Measurements from ENCODE around the gene TMEM242.

TMEM242 gene

DNA sequence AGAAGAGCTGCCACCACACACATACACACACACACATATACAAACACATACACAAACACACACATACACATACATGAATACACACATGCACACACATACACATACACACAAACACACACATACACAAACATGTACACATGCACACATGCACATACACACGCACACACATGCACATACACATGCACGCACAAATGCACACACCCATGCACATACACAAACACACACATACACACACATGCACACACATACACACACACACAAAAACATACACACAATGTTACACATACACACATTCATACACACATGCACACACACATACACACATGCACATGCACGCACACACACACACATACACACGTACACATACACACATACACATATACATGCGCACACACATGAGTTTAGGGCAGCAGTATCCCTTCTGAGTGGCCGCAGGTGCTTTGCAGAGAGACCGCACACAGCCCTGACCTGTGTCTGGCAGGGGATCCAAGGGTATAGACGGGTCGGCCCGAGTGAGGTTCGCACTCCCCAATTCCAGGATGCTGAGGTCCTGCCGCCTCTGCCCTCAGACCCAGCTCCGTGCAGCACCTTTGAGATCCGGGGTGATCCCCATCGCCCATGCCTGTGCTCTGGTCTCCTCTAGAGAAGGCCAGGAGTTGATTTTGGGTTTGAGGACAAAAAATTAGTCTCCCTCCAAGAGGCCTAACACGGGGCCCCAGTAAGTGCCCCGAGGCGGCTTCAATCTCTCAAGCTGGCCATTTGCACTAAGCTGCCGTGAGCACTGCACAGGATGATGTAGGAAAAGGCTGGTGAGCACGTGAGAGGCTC is 56.8 kb downstream of the TMEM242 start:
- TF ChIP-seq, protein P1, sequence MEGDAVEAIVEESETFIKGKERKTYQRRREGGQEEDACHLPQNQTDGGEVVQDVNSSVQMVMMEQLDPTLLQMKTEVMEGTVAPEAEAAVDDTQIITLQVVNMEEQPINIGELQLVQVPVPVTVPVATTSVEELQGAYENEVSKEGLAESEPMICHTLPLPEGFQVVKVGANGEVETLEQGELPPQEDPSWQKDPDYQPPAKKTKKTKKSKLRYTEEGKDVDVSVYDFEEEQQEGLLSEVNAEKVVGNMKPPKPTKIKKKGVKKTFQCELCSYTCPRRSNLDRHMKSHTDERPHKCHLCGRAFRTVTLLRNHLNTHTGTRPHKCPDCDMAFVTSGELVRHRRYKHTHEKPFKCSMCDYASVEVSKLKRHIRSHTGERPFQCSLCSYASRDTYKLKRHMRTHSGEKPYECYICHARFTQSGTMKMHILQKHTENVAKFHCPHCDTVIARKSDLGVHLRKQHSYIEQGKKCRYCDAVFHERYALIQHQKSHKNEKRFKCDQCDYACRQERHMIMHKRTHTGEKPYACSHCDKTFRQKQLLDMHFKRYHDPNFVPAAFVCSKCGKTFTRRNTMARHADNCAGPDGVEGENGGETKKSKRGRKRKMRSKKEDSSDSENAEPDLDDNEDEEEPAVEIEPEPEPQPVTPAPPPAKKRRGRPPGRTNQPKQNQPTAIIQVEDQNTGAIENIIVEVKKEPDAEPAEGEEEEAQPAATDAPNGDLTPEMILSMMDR (IDR thresholded peaks at IDR 0.05; ENCODE audit: extremely low read depth, missing control alignments): no peak
- DNase-seq (ENCODE audit: low spot score): no peak

DNA sequence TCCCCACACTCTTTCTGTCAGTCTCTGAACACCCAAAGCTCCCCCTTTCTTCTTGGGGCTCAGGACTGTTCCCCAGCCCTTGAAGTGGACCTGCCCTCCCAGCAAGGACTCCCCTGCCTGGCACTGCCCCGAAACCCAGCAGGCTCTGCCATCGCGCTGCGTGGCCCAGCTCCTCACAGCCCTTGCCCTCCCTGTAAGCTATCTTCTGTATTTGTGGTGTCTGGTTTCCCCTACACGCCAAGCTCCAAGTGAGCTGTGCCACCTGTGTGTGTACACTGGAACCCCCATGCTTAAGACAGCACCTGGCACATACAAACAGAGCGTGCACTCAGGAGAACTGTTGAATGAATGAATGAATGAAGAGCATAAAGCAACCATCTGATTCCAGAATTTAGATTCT is 57.7 kb downstream of the TMEM242 start:
- DNase-seq (ENCODE audit: low spot score): no peak
- TF ChIP-seq, protein P1 (IDR thresholded peaks at IDR 0.05; ENCODE audit: extremely low read depth, missing control alignments): no peak

DNA sequence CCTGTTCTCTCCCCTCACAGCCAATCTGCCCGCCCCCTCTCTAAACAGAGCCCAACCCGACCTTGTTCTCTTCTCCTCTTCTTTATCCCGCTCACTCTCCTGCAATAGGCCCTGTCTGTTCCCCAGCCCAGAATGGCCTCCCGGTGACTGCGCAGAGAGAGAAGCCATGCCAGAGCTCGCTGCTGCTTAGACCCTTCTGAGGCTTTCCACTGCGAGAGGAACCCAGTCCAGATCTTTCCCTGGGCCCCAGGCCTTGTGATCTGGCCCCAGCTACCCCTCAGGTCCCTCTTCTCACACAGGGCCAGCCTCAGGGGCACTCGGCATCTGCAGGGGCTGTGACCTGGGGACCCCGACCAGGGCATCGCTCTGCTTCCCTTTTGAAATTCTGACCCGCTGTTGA is 58.1 kb downstream of the TMEM242 start:
- TF ChIP-seq, protein P1 (IDR thresholded peaks at IDR 0.05; ENCODE audit: extremely low read depth, missing control alignments): no peak
- DNase-seq (ENCODE audit: low spot score): no peak

DNA sequence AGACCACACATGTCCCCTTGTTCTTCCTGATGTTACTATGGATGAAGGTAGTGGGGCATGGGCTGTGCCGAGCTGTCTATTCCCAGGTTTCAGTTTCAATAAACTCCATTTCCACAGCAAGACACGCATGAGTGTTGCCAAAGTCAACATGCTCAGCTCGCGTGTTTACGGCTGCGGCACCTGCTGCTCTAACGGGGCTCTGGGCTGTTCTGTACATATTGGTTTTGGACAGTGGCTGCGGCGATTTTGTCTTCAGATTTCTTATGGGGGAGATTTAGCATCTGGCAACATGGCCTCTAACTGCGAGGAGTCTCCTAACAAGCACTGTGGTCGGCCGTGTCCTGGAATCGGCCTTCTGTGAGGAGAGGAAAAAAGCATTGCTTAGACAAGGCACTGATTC is 58.6 kb downstream of the TMEM242 start:
- TF ChIP-seq, protein P1 (IDR thresholded peaks at IDR 0.05; ENCODE audit: extremely low read depth, missing control alignments): no peak

DNA sequence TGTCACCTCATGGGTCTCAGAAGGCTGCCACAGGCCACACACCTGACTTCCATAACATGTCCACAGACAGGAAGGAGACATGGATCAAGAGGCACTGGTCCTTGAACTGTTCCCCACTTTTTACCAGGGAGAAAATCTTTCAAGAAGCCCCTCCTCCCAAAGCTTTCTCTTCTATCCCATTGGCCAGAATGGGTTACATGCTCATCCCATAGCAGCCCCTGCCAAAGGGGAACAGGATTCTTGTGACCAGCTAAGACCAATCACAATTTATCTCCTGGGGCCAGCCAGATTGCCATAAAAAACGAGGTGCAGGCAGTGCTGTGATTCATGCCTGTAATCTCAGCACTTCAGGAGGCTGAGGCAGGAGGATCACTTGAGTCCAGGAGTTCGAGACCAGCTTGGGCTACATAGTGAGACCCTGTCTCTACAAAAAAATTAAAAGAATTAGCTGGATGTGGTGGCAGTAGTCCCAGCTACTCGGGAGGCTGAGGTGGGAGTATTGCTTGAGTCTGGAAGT is 59.4 kb downstream of the TMEM242 start:
- no peak for DNase-seq (ENCODE audit: low spot score)
- TF ChIP-seq, protein P1 (IDR thresholded peaks at IDR 0.05; ENCODE audit: extremely low read depth, missing control alignments): no peak

More for the DNA sequence above, 58.6 kb downstream of the TMEM242 start:
- no peak for DNase-seq (ENCODE audit: low spot score)

DNA sequence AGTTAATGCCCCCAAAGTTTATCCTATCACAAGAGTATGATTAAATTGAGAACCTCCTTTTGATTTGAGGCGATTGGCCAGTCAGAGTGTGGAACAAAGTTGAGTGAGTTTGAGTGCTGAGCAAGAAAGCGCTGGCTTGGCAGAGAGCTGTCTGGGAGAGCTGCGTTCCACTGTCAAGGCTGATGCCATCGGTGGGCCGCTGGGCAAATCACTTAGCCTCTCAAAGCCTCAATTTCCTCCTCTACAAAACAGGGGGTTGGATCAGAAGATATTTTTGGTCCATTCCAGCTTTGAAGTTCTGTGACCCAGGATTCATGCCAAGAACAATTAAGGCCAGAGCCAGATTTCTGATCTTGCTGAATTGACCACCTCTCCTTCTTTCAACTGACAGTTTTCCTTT is 60.2 kb downstream of the TMEM242 start:
- DNase-seq (ENCODE audit: low spot score): no peak
- TF ChIP-seq, protein P1 (IDR thresholded peaks at IDR 0.05; ENCODE audit: extremely low read depth, missing control alignments): no peak

DNA sequence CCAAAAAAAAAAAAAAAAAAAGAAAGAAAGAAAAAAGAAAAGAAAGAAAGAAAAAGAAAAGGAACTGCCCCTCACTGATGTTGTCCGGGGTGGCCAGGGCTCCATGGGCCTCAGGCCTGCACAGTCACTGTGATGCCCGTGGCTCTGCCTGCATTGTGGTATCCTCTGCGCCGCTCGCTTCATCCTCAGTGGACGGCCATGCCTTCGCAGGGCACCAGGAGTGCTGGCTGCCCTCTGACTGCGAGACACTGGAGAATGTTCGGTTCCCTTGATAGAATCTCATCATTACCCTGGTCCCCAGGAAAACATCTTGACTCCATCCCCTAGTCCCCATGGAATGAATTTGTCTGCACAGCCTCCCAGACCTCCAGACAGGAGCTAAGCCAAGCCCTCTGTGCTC is 61.7 kb downstream of the TMEM242 start:
- no peak for DNase-seq (ENCODE audit: low spot score)

More for the DNA sequence above, 61.7 kb downstream of the TMEM242 start:
- TF ChIP-seq, protein P1 (IDR thresholded peaks at IDR 0.05; ENCODE audit: extremely low read depth, missing control alignments): no peak

Measured in GM20000 (cell line).